Stimulated activated CD4-positive, alpha-beta T cell treated with anti-CD3 and anti-CD28 coated beads, Interleukin-12 subunit alpha, Interleukin-12 subunit beta, amount 100 ng/mL, for 48 hours (primary cell): ENCODE data around the gene KRT4.

Experiments
- DNase-seq, 3 donors: peaks; one replicate each; pipeline ENCODE4 v3.0.0-alpha.2; 2020; ENCODE audit warnings: low read depth in 2 of 3, low spot score in 1 of 3

Gene KRT4

DNA sequence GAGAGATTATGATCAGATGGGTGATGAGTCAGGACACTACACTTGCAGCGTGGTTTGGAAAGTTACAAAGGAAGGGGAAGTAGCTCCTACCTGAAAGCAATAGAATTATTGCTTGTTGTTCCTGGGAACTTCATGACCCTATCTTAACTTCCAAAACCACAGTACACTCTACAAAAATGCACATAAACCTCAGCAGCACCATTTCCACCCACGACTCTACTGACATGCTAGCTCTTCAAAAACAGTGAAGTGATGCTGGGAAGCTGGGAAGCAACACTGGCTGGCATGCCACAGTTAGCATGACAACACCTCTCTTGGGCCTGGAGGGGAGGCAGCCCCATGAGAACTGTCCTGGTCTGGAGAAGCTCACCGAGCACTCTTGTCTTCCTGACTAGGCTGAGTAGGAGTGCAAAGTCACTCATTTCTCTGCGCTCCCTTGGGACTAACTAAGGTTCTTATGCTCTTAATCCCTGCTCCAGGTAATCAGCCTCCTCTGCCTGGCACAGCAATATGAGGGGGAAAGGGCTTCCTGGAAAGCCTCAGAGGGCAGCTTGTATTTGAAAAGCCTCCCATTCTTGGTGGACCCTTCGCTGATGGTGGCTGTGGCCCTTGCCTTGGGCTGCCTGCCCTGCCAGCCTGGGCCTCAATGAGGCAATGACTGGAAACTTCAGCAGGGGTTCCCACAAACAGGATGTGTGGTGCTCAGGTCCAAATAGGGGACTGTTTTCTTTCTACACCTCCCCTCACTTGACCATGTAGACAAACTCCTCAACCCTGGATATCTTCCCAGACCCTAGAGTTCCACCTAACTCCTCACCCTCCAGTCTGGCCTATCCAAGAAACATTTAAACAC lies 19.2 kb downstream of the KRT4 start:
- DNase-seq: no peak

DNA sequence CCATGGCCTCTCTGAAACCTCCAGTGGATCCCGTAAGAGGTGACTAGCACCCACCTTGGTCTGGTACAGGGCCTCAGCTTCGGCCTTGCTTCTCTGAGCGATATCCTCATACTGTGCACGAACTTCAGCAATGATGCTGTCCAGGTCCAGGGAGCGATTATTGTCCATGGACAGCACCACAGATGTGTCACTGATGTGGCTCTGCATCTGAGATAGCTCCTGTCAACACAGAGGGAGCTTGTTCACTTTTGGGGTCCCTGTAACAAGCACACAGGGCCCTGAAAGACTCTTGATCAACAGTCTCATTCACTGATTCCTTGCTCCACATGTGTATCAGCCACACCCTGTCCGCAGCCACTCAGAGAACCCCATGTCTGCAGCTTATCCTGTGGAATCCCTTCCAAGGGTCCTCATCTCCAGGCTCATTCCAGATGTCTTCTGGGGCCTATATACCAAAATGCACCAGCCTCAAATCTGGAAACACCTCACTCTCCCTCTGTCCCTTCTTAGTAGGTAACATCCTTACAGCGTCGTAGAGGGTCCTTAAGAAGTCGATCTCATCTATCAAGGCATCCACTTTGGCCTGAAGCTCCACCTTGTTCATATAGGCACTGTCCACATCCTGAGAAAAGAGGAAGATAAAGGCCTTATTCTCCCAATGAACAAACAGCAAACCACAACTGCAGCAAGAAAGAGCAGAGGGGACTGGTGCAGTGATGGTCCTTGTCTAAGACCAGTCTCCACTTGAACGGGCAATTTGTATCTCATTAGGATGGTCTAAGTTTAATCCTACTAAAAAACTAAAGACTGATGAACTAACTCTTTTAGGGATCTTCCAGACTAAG lies 21.5 kb downstream of the KRT4 start:
- no peak for DNase-seq

DNA sequence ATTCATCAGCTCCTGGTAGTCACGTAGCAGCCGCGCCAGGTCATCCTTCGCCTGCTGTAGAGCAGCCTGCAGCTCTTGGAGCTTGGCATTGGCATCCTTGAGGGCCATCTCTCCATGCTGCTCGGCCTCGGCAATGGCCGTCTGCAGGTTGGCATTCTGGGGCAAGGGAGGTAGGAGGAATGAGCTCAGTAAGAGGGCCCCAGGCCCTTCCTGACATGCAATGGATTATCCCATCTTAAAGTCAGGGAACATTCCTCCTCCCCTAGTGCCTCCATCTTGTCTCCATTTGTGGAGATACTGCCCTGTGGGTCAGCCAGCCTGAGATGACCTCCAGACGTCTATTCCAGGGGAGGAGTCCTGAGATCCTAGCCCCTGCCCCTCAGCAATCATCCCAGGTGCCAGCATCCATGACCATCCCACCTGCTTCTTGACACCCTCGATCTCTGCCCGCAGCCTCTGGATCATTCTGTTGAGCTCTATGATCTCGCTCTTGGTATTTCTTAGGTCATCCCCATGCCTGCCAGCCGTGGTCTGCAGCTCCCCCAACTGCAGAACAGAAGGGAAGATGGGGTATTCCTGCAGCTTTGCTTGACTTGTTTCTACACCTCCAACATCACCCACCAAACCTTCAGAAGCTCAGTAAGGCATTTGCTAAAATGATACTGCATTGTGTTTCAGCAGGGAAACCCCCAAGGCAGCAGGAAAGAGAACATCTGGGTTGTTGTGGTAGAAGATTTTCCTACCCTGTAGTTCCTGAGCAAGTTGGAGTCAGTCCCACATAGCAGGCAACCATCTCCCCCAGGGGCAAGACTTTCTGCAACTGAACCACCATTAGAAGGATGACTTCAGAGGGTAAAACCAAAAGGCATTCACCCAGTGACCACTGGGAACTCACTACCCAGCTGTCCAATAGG lies 22.4 kb downstream of the KRT4 start:
- DNase-seq: no peak

DNA sequence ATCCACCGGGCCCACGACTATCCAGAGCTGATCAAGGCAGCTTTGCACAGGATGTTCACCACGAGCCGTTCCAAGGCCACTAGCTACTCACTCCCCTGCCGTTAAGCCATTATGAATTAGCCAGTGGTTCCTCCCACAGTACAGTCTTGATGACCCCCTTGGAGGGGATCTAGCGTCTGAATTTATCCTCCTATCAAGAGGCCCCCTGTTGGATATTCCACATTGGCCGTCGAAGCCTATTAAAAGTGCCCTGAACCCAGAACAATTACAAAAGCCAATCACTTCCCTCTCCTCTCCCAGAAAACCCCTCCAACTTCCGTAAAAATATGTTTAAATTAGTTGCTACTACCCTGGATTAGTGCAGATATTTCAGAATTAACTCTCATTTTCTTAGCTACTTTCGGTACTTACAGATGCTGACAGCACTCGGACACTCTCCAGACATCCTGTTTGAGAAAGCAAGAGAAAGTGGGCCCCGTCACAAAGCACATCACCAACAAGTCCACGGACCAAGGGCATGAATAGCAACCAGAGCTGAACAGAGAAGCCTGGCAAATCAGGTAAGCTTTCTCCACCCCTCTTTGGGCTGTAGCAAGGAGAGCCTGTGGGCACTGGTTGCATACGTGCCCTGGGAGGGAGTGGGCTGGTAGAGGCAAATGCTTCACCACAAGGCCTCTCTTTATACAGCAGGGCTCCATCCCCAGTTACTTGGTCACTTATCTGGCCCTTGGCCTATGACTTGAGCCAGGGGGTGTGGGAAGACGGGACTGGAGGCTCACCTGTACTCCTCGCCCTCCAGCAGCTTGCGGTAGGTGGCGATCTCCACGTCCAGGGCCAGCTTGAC lies 23.3 kb downstream of the KRT4 start:
- DNase-seq: no peak

DNA sequence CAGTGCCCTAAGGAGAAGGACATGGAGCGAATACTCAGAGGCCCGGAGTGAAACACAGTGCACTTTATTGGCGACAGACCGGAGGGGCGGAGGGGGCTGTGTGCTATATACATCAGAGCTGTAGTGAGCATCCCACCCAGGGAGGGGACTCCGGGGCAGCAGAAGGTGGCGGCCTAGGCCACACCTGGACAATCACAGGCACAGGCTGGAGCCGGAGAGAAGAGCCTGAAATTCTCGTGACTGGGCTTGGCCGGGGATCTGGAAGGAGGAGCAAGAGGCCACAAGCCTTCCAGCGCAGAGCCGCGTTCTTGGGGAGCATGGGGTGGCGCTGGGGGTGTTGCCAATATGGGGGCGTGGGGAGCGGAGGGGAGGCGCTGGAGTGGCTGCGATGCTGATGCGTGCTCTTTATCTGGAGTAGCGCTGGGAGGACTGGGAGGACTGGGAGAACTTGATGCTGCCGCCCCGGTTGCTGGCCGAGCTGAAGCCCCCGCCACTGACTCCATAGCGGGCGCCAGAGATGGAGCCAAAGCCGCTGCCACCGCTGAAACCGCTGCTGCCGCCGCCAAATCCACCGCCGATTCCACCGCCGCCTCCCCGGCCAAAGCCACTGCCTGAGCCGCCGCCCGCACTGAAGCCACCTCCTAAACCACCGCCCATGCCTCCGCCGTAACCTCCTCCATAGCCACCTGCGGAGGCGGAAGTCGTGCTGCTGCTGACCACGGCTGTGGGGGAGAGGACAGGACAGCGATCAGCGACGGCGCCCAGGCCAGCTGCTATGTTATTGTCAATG lies 24.1 kb downstream of the KRT4 start:
- no peak for DNase-seq

DNA sequence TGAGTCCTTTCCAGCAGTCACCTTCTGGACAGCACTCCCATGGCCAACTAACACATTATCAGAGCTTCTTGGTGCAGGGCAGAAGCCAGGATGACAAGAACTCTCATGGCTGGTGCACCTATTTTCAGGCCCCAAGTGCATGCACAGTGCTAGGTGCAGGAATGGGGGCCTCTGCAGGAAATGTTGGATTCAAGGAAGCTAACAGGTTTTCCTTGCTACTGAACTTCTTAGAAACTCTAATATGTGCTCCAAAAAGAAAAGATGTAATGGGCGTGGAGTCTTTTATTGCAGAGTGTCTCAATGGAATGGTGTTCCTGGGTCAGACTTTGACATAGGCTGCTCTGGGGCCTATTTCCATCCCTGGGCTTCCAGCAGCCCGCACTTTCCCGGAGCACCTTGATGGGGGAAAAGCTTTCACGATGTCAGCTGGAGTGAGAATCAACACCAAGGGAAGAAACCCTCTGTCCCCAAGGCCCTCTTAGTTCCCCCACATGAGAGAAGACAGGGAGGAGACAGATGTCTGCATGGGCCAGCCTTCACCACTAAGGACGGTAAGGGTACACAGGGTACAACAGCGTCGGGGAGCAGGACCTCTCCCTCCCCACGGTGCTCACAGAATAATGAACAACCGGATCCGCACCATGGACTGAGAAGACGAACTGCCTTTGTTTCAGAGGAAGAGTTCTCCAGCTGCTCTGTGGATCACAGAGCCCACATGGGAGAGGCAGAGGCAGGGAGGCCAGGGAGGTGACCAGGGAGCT lies 24.9 kb downstream of the KRT4 start:
- no peak for DNase-seq

DNA sequence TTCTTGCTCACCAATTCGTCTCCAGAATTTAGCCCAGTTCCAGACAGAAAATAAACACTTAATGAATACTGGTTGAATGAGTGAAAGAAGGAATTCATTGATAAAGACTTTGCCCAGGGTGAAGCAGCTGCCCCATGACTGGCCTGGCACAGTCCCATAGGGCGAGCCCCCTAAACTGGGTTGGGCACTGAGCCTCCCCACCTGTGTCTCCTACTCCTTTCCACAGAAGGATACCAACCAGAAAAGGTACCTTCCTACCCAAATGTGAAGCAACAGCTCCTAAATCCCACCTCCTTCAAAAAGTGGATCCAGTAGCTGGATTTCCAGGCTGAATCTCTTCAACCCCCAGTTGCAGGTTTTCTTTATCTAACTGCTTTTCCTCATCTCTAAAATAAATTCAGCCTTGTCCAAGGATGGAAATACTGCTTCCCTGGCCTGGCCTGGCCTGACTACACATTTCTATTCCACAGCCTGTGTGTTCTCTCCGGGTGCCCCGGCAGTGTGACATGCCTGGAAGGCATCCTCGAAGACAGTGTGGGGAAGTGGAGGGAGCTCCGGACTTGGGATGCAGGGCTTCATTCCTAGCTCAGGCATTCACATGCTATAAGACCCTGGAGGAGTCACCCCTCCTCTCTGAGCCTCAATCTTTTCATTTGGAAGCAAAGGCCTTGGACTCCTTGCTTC lies 25.6 kb downstream of the KRT4 start:
- DNase-seq: no peak

DNA sequence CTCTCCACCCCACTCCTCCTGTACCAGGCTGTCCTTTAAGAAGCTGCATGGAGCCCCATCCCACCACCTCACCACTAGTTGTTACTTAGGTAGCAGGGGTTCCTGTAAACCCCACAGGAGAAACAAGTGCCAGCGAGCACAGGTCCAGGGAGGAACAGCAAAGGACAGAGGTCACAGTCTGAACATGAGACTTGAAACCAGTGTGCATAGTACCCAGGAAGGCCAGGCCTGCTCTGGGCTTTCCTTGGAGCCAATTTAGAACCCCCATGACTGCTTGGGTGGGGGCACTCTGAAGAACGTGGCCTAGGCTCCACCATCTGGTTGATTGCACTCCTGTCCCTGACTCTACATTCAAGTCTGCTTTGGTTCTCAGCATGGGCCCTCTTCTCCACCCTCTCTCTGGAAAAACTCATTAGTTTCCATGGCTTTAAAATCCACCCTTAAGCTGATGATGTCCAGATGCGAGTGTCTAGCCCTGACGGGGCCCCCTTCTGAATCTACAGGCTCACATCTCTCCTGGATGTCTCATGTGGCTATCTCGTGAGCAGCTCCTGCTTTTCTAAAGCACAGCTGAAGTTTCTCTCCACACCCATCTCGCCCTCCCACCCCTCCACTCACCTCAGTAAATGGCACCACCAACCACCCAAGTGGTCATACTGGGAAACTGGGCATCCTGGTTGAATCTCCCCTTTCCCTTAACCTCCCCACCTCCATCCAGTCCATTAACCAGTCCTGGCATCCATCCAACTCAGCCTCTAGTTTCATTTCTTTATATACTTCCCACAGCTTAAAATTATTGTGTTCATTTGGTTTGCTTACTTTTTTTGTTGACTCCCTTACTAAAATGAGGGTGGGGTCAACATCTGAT lies 26.4 kb downstream of the KRT4 start:
- DNase-seq: no peak

DNA sequence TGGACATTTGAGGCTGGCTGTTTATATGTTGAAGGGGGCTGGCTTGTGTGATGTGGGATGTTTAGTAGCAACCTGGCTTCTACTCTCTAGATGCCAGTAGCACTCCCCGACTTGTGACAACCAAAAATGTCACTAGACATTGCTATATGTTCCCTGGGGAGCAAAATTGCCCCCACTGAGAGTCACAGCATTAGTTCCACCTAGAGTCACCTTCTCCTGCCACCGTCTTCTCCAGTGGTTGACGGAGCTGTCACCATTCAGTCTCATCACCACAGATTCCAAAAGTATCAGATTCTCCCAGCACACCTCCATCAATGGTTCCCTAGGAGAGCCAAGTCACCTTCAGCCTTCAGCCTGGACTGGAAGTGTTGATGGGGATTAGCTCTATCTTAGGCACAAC lies 29.0 kb downstream of the KRT4 start:
- no peak for DNase-seq

DNA sequence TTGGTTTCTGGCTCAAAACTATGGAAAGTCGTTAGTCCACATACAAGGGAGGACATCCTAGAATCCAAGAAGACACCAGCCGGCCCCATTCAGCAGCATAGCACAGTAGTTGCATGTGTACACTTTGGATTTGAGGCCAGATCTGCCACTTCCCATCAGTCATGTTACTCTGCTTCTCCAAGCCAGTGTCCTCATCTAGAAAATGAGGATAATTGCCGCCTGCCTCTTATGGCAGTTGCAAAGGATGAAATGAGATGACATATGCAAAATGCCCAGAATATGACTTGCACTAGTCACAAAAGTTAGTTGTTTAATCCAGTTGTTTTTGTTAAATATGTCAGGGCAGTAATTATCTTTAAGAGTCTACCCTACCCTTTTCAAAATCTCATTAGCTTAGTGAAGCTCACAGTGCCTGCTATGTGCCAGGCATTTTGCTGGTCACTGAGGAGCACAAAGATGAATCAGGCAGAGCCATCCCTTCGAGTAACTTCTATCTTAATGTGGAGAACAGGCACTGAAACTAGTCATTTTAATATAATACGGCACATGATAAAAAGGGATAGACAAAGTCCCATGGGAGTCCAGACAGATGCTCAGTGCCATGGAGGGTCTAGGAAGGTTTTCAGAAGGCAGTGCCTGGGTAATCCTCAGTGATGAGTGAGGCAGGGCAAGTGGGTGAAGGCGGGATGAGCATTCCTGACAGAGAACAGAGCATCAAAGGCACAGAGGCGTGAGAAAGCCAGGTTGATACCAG lies 30.2 kb downstream of the KRT4 start:
- DNase-seq: no peak

DNA sequence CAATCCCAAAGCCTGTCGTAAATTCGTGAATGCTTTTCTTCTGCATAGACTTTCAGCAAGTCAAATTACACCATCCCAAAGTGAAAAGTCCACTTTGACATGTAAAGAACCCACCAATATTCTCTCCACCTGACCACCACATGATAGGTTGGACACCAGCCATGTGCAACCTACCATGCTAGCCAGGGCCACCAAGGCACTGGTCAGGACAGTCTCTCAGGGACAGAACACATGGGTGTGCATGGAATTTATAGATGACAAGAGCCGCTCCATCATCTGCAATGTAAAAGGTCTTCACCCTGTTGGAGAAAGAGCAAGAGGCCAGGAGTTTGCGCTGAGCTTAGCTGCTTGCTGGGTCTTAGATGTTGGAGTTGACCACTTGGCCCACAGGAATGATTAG lies 31.4 kb downstream of the KRT4 start:
- no peak for DNase-seq

DNA sequence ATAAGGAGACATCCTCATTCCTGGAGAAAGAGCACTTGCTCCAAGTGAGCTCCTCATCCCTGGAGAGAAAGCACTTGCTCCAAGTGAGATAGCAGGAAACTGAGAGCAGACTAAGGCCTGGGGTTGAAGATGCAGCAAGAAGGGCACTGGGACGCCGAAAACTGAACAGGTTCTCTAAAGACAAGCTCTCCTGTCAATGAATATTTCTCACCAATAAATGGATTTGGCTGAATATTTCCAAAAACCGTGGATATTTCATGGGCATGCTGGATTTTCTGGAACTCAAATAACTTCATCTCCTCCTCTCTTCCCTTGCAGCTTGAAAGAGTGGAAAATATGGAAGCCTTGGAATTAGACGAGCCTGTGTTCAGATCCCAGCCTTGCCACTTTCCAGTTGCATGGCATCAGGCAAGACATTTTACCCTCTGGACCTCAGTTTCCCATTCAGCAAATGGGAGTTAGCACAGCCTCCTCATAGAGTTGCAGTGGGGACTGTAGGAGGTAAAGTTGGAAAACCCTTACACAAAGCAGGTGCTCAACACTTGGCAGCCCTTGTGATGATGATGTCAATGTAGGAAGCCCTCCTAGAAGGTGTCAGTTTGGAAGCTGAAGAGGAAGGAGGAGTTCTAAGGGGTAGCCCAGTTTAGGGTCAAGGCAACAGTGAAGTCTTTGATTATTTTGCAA lies 32.4 kb downstream of the KRT4 start:
- DNase-seq: no peak

DNA sequence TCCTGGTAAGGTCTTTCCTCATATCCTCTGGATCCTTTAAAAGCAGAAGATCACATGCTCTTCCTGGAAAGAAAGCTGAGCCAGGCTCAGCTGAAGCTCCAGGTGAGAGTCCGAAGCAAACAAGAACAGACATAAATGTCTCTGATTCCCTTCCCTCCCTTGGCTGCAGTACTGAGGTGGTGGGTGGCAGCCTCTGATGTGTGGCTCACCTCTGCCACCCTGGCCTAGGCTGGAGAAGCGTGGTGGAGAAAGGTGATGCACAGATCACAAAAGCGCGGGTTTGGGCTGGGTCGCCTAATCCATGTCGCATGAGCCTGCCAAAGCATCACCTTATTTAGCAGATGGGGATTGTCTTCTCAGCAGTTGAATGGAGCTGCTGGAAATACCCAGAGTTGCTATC lies 34.0 kb downstream of the KRT4 start:
- no peak for DNase-seq

DNA sequence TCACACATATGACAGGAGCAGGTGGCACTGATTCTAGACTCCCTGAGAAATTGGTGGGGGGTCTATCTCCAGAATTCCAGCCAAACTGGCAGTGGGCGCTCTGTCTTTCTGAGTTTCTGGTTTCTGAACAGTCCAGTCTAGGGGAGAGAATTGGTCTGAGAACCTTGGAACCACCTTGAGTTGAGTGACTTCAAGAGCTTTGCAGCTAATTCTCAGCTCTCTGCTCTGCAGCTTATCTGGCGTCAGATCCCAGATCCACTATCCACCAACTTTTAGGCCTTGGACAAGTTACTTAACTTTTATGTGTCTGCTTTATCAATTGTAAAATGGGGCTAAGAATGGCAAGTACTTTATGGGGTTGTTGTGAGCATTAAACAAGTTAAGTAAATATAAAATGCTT lies 35.1 kb downstream of the KRT4 start:
- no peak for DNase-seq

DNA sequence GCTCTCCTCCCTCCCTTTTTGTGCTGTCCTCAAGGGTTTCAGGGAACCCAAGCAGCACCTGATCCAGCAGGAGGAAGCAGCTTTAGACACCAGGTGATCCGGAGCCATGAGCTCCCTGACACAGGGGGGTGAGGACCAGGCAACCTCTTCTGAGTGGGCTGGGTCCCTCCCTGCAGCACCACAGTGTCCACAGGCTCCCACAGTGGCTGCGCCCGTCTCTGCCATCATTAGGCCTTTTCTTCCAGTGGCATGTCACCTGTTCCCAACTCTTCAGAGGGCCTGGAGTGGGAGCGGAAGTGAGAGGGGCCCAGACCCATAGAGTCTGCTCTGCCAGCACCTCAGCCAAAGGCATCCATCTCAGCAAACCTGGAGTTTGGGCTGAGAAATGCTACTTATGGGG lies 36.4 kb downstream of the KRT4 start:
- DNase-seq: no peak

DNA sequence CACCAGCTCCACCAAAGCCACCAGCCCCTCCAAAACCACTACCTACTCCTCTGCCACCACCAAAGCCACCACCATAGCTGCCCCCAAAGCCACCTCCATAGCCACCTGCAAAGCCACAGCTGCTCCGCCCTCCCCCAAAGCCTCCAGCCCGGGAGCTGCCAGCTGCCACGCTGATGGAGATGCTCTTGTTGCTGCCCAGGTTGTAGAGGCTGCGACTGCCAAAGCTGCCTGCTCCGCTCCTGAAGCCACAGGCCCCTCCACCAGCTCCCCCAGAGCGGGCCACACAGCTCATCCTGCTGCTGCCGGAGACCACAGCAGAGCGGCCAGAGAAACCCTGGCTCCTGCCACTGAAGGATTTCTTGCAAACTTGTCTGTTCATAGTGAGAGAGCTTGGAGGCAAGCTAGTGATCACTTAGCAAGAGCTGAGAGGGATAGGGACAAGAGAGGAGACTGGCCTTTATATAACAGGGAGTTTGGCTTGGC lies 37.0 kb downstream of the KRT4 start, which contains the start of gene KRT76:
TSS of gene KRT76 (minus strand) at position 433 of the 483 bp plus-strand sequence. CDS start at position 379, 54 bp downstream.
- no peak for DNase-seq
